ENCODE measurements around the gene SUSD3. TPM values are rescaled to one million over a fixed set of nuclear protein-coding genes. Genes with fewer than 3 reads are reported as not detected.
A peak's percentile ranks its signal among the peaks of the same experiment; 100 is the strongest.

SUSD3 gene
- total RNA-seq, 1 experiment from 2014 or later, result 9.0 TPM

DNA sequence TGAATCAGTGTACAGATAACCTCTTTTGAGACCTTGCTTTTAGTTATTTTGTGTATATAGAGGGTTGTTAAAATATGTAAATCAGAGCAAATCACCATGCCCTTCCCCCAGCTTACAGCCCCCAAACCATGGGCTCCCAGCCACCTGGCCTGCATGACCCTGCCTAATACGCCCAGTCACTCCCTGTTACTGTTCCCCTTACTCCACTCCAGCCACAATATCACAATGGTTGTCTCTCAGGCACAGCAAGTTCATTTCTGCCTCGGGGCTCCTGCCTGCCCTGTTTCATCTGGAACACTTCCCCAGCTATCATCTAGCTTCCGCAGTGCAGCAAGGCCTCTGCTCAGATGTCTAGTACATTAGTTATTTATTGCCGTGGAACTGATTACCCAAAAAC lies 32.6 kb downstream of the SUSD3 start:
- H2BK12ac ChIP-seq (ENCODE audit: insufficient read length, low read depth, low read length), result no peak overlapping the region
- Mint-ChIP-seq H3K36me3 (ENCODE audit: insufficient read depth in 1 of 3, low read depth in 3 of 3) (peaks cover 4 to 9% (median 4%) of the 10 kb centered on the region in 3 experiments; a peak in 5 of 7 replicates), H3K4me1 (peaks cover 8 to 11% of the 10 kb centered on the region in 2 experiments), H3K9me3 (peaks cover 0 to 4% of the 10 kb centered on the region in 2 experiments; a peak in 3 of 5 replicates), H3K4me3 (no peak overlapping the region), H3K27ac (peak overlapping the region in 1 of 3 experiments; percentile 30; a peak in 2 of 7 replicates), H3K27me3 (ENCODE audit: low read depth) (no peaks in the 10 kb centered on the region; the same call in 1 of the 2 replicates)
- no peak overlapping the region for H2AFZ ChIP-seq (ENCODE audit: low read length)
- no peak overlapping the region for H3K18ac ChIP-seq (ENCODE audit: insufficient read length, low read depth, low read length)
- H3K27me3 ChIP-seq (ENCODE audit: insufficient read depth, low read length), result no peaks in the 10 kb centered on the region
- peaks cover 2% of the 10 kb centered on the region for H3K23me2 ChIP-seq (ENCODE audit: insufficient read length, low read depth, low read length, poor library complexity, severe bottlenecking)
- no peaks in the 10 kb centered on the region for H3K4me1 ChIP-seq (ENCODE audit: insufficient read depth, low read length)
- H4K5ac ChIP-seq (ENCODE audit: insufficient read length, low read depth, low read length), result no peak overlapping the region
- H3K79me2 ChIP-seq (ENCODE audit: insufficient read depth, low read length), result no peaks in the 10 kb centered on the region
- peak; percentile 18 for DNase-seq
- TF ChIP-seq, protein P1, sequence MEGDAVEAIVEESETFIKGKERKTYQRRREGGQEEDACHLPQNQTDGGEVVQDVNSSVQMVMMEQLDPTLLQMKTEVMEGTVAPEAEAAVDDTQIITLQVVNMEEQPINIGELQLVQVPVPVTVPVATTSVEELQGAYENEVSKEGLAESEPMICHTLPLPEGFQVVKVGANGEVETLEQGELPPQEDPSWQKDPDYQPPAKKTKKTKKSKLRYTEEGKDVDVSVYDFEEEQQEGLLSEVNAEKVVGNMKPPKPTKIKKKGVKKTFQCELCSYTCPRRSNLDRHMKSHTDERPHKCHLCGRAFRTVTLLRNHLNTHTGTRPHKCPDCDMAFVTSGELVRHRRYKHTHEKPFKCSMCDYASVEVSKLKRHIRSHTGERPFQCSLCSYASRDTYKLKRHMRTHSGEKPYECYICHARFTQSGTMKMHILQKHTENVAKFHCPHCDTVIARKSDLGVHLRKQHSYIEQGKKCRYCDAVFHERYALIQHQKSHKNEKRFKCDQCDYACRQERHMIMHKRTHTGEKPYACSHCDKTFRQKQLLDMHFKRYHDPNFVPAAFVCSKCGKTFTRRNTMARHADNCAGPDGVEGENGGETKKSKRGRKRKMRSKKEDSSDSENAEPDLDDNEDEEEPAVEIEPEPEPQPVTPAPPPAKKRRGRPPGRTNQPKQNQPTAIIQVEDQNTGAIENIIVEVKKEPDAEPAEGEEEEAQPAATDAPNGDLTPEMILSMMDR (conservative IDR thresholded peaks at IDR 0.05), result no peak
- H2BK15ac ChIP-seq (ENCODE audit: low read depth, low read length), result no peak overlapping the region
- H4K8ac ChIP-seq (replicated peaks; ENCODE audit: insufficient read length, low read depth, low read length), result no peak overlapping the region
- no peak overlapping the region for H3K4me2 ChIP-seq (ENCODE audit: insufficient read depth, insufficient read length, low read length)
- no peak overlapping the region for H2BK120ac ChIP-seq (ENCODE audit: low read depth, low read length, poor library complexity, severe bottlenecking)
- no peaks in the 10 kb centered on the region for H3K9me3 ChIP-seq (ENCODE audit: control insufficient read depth, low read depth, low read length)
- no peaks in the 10 kb centered on the region for H3K79me1 ChIP-seq (ENCODE audit: insufficient read depth, low read depth, low read length, poor library complexity, severe bottlenecking)
- no peak overlapping the region for H2AK5ac ChIP-seq (ENCODE audit: insufficient read length, low read length)
- no peak overlapping the region for H3T11ph ChIP-seq (ENCODE audit: low read length)
- no peak overlapping the region for H4K91ac ChIP-seq (ENCODE audit: insufficient read length, low read depth, low read length)
- WGBS (ENCODE audit: extremely low coverage, insufficient read length, low lambda C conversion rate), result no CpG with 5 or more reads among the region's 4 CpGs
- peaks cover 3% of the 10 kb centered on the region for H4K20me1 ChIP-seq (ENCODE audit: control insufficient read depth, insufficient read depth, insufficient read length)
- H3K9ac ChIP-seq (ENCODE audit: extremely low read depth, insufficient read length, low read length), result no peak overlapping the region
- H3K14ac ChIP-seq (ENCODE audit: insufficient read depth, low read length), result no peak overlapping the region
- no peak overlapping the region for H3K4ac ChIP-seq (ENCODE audit: low read depth, low read length)
- H2BK20ac ChIP-seq (ENCODE audit: low read depth, low read length, poor library complexity, severe bottlenecking), result no peak overlapping the region
- H3K56ac ChIP-seq (ENCODE audit: insufficient read length, low read depth, low read length), result no peak overlapping the region
- no peak overlapping the region for H3K23ac ChIP-seq (ENCODE audit: insufficient read length, low read depth, low read length)
- H2BK5ac ChIP-seq (ENCODE audit: insufficient read length, low read length), result no peak overlapping the region
- no peak overlapping the region for H3K27ac ChIP-seq (ENCODE audit: insufficient read length, low read depth, low read length)

Measured in H9 (cell line).